B cell (primary cell): Measurements from ENCODE around the gene CADPS. TPM values are rescaled to one million over a fixed set of nuclear protein-coding genes. Genes with fewer than 3 reads are reported as not detected.

Source experiments
- ATAC-seq: fragments of 200-7000 bp; cut with Tn5 transposase; one replicate; pipeline ENCODE4 v1.10.0; 2021; ENCODE audit warnings: low read depth, mild to moderate bottlenecking, moderate number of reproducible peaks, moderate library complexity
- CTCF ChIA-PET: fragments of 350-600 bp; sonication (Branson Sonifier 250); formaldehyde crosslinking; loops from one replicate; lab custom pipeline; 2021; ENCODE audit warnings: antibody characterized with exemption, inconsistent platforms; lab: Charles Lee
- POLR2A ChIA-PET: fragments of 350-600 bp; sonication (Branson Sonifier 250); formaldehyde crosslinking; loops from one replicate; lab custom pipeline; 2021; ENCODE audit warnings: antibody characterized with exemption; lab: Charles Lee
- DNase-seq: peaks from one replicate; pipeline ENCODE4 v3.0.0; 2013
- H2AFZ ChIP-seq: 2 replicates; pipeline ENCODE4 v1.6.1; 2012; ENCODE audit warnings: mild to moderate bottlenecking, low read depth, low read length; ENCODE audit not compliant: insufficient read depth, poor library complexity, severe bottlenecking
- H3K27ac ChIP-seq, 2 donors: 1 replicate in 1 of 2; 2 replicates in 1 of 2; pipeline ENCODE4 v1.5.1; 2012 to 2013; ENCODE audit warnings: low read length in 2 of 2, mild to moderate bottlenecking in 2 of 2, moderate library complexity in 1 of 2
- H3K27me3 ChIP-seq, 4 experiments: fragments of 200-600 bp in 1 of 4; sonication (generic) in 1 of 4; replicated peaks in 1 of 4; 1 replicate in 2 of 4; 2 replicates in 2 of 4; pipeline versions ENCODE4 v1.6.1 to v1.7.0; 2013 to 2016; ENCODE audit warnings: low read length in 3 of 4, mild to moderate bottlenecking in 2 of 4, mixed read lengths in 1 of 4, moderate library complexity in 1 of 4; ENCODE audit not compliant: insufficient read depth in 4 of 4, control insufficient read depth in 3 of 4; ENCODE audit errors: control extremely low read depth in 1 of 4
- H3K36me3 ChIP-seq, 2 experiments: replicated peaks in 1 of 2; 1 replicate in 1 of 2; 2 replicates in 1 of 2; pipeline versions ENCODE4 v1.6.1 to v1.7.1; 2013; ENCODE audit warnings: low read length in 1 of 2; ENCODE audit not compliant: insufficient read depth in 2 of 2, control insufficient read depth in 1 of 2; ENCODE audit errors: control extremely low read depth in 1 of 2, extremely low read depth in 1 of 2
- H3K4me1 ChIP-seq, 2 donors: fragments of 200-600 bp in 1 of 2; sonication (generic) in 1 of 2; 1 replicate in 1 of 2; 2 replicates in 1 of 2; pipeline versions ENCODE4 v1.5.1 to v1.6.1; 2013 to 2017; ENCODE audit warnings: low read length in 2 of 2; ENCODE audit not compliant: control insufficient read depth in 2 of 2, insufficient read depth in 2 of 2
- H3K4me2 ChIP-seq: replicated peaks from 2 replicates; pipeline ENCODE3; 2012; ENCODE audit warnings: mild to moderate bottlenecking, low read depth, low read length; ENCODE audit not compliant: poor library complexity, severe bottlenecking
- H3K4me3 ChIP-seq, 5 experiments: fragments of 200-600 bp in 1 of 5; sonication (generic) in 1 of 5; 1 replicate in 3 of 5; 2 replicates in 2 of 5; pipeline versions ENCODE4 v1.5.1 to v1.7.0; 2011 to 2016; ENCODE audit warnings: low read length in 4 of 5, mild to moderate bottlenecking in 4 of 5, low read depth in 2 of 5, control low read depth in 1 of 5, moderate library complexity in 1 of 5; ENCODE audit not compliant: insufficient read depth in 1 of 5; ENCODE audit errors: control extremely low read depth in 1 of 5, extremely low read depth in 1 of 5
- H3K79me2 ChIP-seq: fragments of 200-600 bp; sonication (generic); one replicate; pipeline ENCODE4 v1.6.0; 2016; ENCODE audit warnings: low read length; ENCODE audit not compliant: control insufficient read depth, insufficient read depth
- H3K9ac ChIP-seq: fragments of 200-600 bp; sonication (generic); 2 replicates; pipeline ENCODE4 v1.6.1; 2017; ENCODE audit warnings: mild to moderate bottlenecking, low read length, moderate library complexity
- H3K9me3 ChIP-seq, 3 donors: one replicate each; pipeline versions ENCODE4 v1.6.1 to v1.7.1; 2013; ENCODE audit warnings: low read length in 2 of 3; ENCODE audit not compliant: control insufficient read depth in 2 of 3, insufficient read depth in 1 of 3; ENCODE audit errors: control extremely low read depth in 1 of 3
- H4K20me1 ChIP-seq: 2 replicates; pipeline ENCODE4 v1.6.0; 2012; ENCODE audit warnings: mild to moderate bottlenecking, low read length; ENCODE audit not compliant: insufficient read depth, control insufficient read depth, poor library complexity, severe bottlenecking
- H3K27ac Mint-ChIP-seq: one replicate; pipeline ENCODE4 v1.8.0; 2021; ENCODE audit warnings: mixed read lengths
- H3K27me3 Mint-ChIP-seq: one replicate; pipeline ENCODE4 v1.8.0; 2021; ENCODE audit warnings: mixed read lengths
- H3K4me1 Mint-ChIP-seq: one replicate; pipeline ENCODE4 v1.8.0; 2021; ENCODE audit warnings: mixed read lengths
- H3K4me3 Mint-ChIP-seq: one replicate; pipeline ENCODE4 v1.8.0; 2021; ENCODE audit warnings: mixed read lengths
- H3K9me3 Mint-ChIP-seq: one replicate; pipeline ENCODE4 v1.8.0; 2022; ENCODE audit warnings: mixed read lengths; ENCODE audit not compliant: insufficient read depth
- CTCF ChIP-seq: fragments of 200-600 bp; IDR thresholded peaks from one replicate; pipeline ENCODE4 v1.8.0; 2022; ENCODE audit warnings: antibody characterized with exemption, mild to moderate bottlenecking
- EZH2 ChIP-seq: IDR thresholded peaks from 2 replicates; pipeline ENCODE4 v1.6.1; 2012; ENCODE audit warnings: borderline replicate concordance, low read depth, mild to moderate bottlenecking, moderate library complexity, low read length; ENCODE audit not compliant: insufficient read depth, poor library complexity, severe bottlenecking
- WGBS: methylation state at CpG from one replicate; pipeline ENCODE4 v1.1.5; 2013; ENCODE audit warnings: missing lambda C conversion rate; ENCODE audit not compliant: insufficient coverage; 5-methylcytosine and 5-hydroxymethylcytosine counted together
- intact Hi-C: fragments of 100-400 bp; cut with micrococcal nuclease; formaldehyde crosslinking; loops from one replicate; pipeline ENCODE4 v1.10.0; 2022
- polyA plus RNA-seq: library from polyadenylated mRNA; depleted of rRNA; stranded (reverse); fragments of >200 nt; gene quantifications from 2 replicates; pipeline ENCODE4 v1.2.3, GENCODE V29; 2012
- total RNA-seq, 2 donors: library from RNA; stranded (reverse); fragments of 120-200 nt in 1 of 2; gene quantifications; 1 replicate in 1 of 2; 2 replicates in 1 of 2; pipeline versions ENCODE4 v1.2.3 to v1.2.4, GENCODE V29; 2013 to 2022

The CADPS gene
- total and polyA plus RNA-seq, 2 donors (not counting 1 experiment from before 2014, with no cell fraction given): 0.16 to 0.22 TPM

GRCh38 chr3:62557450-62557849 is 317.8 kb downstream of the CADPS start:
- Mint-ChIP-seq H3K27me3 (peaks cover 4% of the 10 kb centered on the region), H3K4me1 (no peaks in the 10 kb centered on the region), H3K27ac (no peak overlapping the region), H3K4me3 (no peak overlapping the region), H3K9me3 (no peaks in the 10 kb centered on the region)
- POLR2A ChIA-PET: no interaction called here
- 100% methylated on average over 1 of the region's 5 CpGs for WGBS
- Histone ChIP-seq H3K9ac (no peak overlapping the region), H3K36me3 (no peaks in the 10 kb centered on the region), H3K4me2 (no peak overlapping the region), H3K9me3 (peaks cover 0 to 6% (median 0%) of the 10 kb centered on the region in 3 donors), H3K27me3 (no peaks in the 10 kb centered on the region), H2AFZ (no peak overlapping the region), H3K27ac (no peak overlapping the region), H3K79me2 (no peaks in the 10 kb centered on the region), H3K4me1 (no peaks in the 10 kb centered on the region), H3K4me3 (no peak overlapping the region), H4K20me1 (no peaks in the 10 kb centered on the region)
- intact Hi-C loops: no loop called here
- CTCF ChIA-PET: interaction anchor here (0.6 to 0.7 kb wide), 2 partner anchors 40 to 1927 kb away, joined by 3 read pairs; no protein-coding TSS in a partner anchor
- TF ChIP-seq CTCF (no peak), EZH2 (no peak)
- no peak for DNase-seq
- ATAC-seq: no peak

GRCh38 chr3:62556121-62556815 is 318.9 kb downstream of the CADPS start:
- Histone ChIP-seq H3K9ac (no peak overlapping the region), H3K36me3 (no peaks in the 10 kb centered on the region), H2AFZ (no peak overlapping the region), H3K79me2 (no peaks in the 10 kb centered on the region), H3K4me3 (no peak overlapping the region), H3K9me3 (peaks cover 0 to 6% (median 0%) of the 10 kb centered on the region in 3 donors), H4K20me1 (no peaks in the 10 kb centered on the region), H3K27me3 (no peaks in the 10 kb centered on the region), H3K4me1 (no peaks in the 10 kb centered on the region), H3K4me2 (no peak overlapping the region), H3K27ac (no peak overlapping the region)
- no peak for DNase-seq
- Mint-ChIP-seq H3K4me3 (no peak overlapping the region), H3K9me3 (no peaks in the 10 kb centered on the region), H3K4me1 (no peaks in the 10 kb centered on the region), H3K27ac (no peak overlapping the region), H3K27me3 (peaks cover 4% of the 10 kb centered on the region)
- ATAC-seq: no peak
- 75% methylated on average over 3 of the region's 10 CpGs for WGBS
- no peak for TF ChIP-seq CTCF
- TF ChIP-seq EZH2: no peak
- ChIA-PET CTCF (no interaction called here), POLR2A (no interaction called here)
- intact Hi-C loops: no loop called here
